ENCODE results near the gene ERC2.
"Not testable (repeated sequence)": the region's sequence is repeated elsewhere in the genome, so short reads cannot be mapped to it uniquely, and the experiment has no call there.

The ERC2 gene

GRCh38 chr3:55852326-55852725 lies 615.9 kb downstream of the ERC2 start:
- DNase-seq (ENCODE audit: low read depth): no peak
- no peak overlapping the region for H3K4me3 ChIP-seq (ENCODE audit: low read length)
- no peak for TF ChIP-seq CTCF (conservative IDR thresholded peaks at IDR 0.05; ENCODE audit: low read length)

- DNase-seq (ENCODE audit: low read depth): no peak
- no peak for TF ChIP-seq CTCF (conservative IDR thresholded peaks at IDR 0.05; ENCODE audit: low read length)
- H3K4me3 ChIP-seq (ENCODE audit: low read length): no peak overlapping the region
Observed at GRCh38 chr3:55842204-55842603, 626.1 kb downstream of the ERC2 start.

- H3K4me3 ChIP-seq (ENCODE audit: low read length); DNase-seq (ENCODE audit: low read depth): not testable (repeated sequence)
Observed at GRCh38 chr3:55831876-55832275, 636.4 kb downstream of the ERC2 start.

- no peak for TF ChIP-seq CTCF (conservative IDR thresholded peaks at IDR 0.05; ENCODE audit: low read length)
- peak; percentile 48 for DNase-seq (ENCODE audit: low read depth)
- no peak overlapping the region for H3K4me3 ChIP-seq (ENCODE audit: low read length)
Observed at GRCh38 chr3:55828712-55829111, 639.6 kb downstream of the ERC2 start.

GRCh38 chr3:55827786-55828185 lies 640.5 kb downstream of the ERC2 start:
- H3K4me3 ChIP-seq (ENCODE audit: low read length): no peak overlapping the region
- no peak for DNase-seq (ENCODE audit: low read depth)
- TF ChIP-seq CTCF (conservative IDR thresholded peaks at IDR 0.05; ENCODE audit: low read length): no peak

- peak; percentile 35 for DNase-seq (ENCODE audit: low read depth)
- H3K4me3 ChIP-seq (ENCODE audit: low read length): no peak overlapping the region
Observed at GRCh38 chr3:55826731-55827496, 641.4 kb downstream of the ERC2 start.

GRCh38 chr3:55826097-55826496 lies 642.2 kb downstream of the ERC2 start:
- DNase-seq (ENCODE audit: low read depth): no peak
- TF ChIP-seq CTCF (conservative IDR thresholded peaks at IDR 0.05; ENCODE audit: low read length): no peak
- H3K4me3 ChIP-seq (ENCODE audit: low read length): no peak overlapping the region

More at GRCh38 chr3:55826731-55827496, 641.4 kb downstream of the ERC2 start:
- no peak for TF ChIP-seq CTCF (conservative IDR thresholded peaks at IDR 0.05; ENCODE audit: low read length)
